Sigmoid colon (tissue), 3 donors: ENCODE results near the gene SLC22A2.

ENCODE experiments used
- POLR2A ChIP-seq, 2 donors: fragments of 450-650 bp; IDR thresholded peaks; one replicate each; pipeline ENCODE4 v1.6.1; 2016; ENCODE audit warnings: antibody characterized with exemption in 2 of 2, mild to moderate bottlenecking in 2 of 2, moderate library complexity in 2 of 2
- TF ChIP-seq, protein P1 (sequence below), 4 experiments: fragments of 450-650 bp in 3 of 4; fragments of 200-600 bp in 1 of 4; IDR thresholded peaks; one replicate each; pipeline ENCODE4 v1.5.1; 2016 to 2019; ENCODE audit warnings: antibody characterized with exemption in 4 of 4, mild to moderate bottlenecking in 3 of 4, moderate library complexity in 2 of 4

DNA sequence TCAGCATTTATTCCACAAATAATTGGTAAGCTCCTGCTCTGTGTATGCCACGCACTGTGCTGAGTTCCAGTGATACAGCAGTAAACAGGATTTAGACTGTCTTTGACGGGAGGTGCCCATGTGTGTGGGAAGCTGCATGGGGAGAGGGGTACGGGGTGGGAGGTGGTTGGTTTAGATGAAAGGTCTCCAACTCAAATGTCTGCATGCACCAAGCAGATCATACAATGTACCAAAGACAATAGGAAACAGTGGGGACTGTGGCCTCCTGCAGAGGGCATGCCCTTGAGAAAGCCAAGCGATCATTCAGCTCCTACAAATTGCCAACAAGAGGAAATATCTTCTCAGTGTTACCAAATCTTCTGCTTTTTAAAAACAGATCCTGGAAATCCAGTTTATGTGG is 36.1 kb downstream of the SLC22A2 start:
- TF ChIP-seq, protein P1, sequence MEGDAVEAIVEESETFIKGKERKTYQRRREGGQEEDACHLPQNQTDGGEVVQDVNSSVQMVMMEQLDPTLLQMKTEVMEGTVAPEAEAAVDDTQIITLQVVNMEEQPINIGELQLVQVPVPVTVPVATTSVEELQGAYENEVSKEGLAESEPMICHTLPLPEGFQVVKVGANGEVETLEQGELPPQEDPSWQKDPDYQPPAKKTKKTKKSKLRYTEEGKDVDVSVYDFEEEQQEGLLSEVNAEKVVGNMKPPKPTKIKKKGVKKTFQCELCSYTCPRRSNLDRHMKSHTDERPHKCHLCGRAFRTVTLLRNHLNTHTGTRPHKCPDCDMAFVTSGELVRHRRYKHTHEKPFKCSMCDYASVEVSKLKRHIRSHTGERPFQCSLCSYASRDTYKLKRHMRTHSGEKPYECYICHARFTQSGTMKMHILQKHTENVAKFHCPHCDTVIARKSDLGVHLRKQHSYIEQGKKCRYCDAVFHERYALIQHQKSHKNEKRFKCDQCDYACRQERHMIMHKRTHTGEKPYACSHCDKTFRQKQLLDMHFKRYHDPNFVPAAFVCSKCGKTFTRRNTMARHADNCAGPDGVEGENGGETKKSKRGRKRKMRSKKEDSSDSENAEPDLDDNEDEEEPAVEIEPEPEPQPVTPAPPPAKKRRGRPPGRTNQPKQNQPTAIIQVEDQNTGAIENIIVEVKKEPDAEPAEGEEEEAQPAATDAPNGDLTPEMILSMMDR (IDR thresholded peaks at IDR 0.05) = no peak
- TF ChIP-seq POLR2A (IDR thresholded peaks at IDR 0.05) = no peak
